GM21447 (cell line): ENCODE data around the gene ENDOG.
A peak's percentile ranks its signal among the peaks of the same experiment; 100 is the strongest.
"Not testable (repeated sequence)": the region's sequence is repeated elsewhere in the genome, so short reads cannot be mapped to it uniquely, and the experiment has no call there.

ENCODE experiments used
- ATAC-seq: cut with Tn5 transposase; IDR thresholded peaks from one replicate; pipeline ENCODE4 v1.9.1; 2021; ENCODE audit not compliant: unreplicated experiment

Gene ENDOG

DNA sequence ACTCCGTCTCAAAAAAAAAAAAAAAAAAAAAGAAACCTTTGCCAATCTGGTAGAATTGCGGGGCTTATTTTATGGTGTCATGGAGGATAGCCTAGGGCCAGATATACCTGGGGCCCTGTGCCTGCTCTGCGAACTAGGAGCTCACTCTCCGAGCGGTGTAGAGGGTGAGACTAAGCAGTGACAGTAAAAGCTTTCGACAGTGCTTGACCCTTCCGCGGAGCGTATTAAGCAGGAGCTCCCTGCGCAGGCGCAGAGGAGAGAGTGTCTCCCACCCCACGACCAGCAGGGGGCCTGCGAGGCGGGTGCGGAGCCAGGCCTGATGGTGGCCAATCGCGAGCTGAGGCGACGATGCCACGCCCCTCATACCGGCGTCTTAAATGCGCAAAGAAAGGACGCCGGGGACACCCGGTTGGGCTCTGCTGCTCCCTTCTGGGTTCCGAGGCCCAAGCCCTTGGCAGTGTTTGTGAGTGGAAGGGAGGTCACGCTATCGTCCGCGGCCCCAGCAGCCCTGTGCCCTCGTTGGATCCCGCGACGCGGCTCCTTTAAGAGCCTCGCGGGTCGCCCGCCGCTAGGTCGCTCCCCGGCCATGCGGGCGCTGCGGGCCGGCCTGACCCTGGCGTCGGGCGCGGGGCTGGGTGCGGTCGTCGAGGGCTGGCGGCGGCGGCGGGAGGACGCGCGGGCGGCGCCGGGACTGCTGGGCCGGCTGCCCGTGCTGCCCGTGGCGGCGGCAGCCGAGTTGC, at the start of gene ENDOG:
TSS of gene ENDOG (plus strand) at position 402 of the 740 bp plus-strand sequence. CDS start at position 587, 185 bp downstream.
- ATAC-seq: peak; percentile 84

GRCh38 chr9:128768606-128769005, 49.7 kb upstream of the ENDOG start:
- ATAC-seq: no peak

DNA sequence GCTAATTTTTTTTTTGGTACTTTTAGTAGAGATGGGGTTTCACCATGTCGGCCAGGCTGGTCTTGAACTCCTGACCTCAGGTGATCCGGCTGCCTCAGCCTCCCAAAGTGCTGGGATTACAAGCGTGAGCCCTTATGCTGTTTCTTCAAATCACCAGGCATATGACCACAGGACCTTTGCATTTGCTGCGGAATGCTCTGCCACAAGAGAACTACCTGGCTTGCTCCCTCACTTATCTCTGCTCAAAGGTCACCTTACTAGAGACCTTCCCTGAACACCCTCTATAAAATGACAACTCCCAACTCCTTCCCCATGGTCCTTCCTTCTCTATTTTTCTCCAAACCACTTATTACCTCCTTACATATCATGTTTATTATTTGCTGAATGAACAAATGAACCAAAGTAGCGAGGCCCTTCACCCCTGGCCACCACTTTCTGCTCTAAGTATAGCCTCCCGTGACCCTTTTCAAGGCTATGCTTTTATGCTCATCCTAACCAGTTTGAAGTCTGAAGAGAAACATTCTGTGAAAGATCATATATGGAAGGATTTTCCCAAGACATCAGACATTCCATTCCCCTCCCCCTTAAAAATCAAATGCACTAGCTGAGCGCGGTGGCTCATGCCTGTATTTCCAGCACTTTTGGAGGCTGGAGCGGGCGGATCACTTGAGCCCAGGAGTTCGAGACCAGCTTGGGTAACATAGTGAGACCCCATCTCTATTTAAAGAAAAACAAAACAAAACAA, 47.8 kb upstream of the ENDOG start:
- no peak for ATAC-seq

- peak; percentile 34 for ATAC-seq
Observed at GRCh38 chr9:128771094-128771721, 47.1 kb upstream of the ENDOG start.

- ATAC-seq: peak; percentile 82
Observed at GRCh38 chr9:128771745-128772519, 46.4 kb upstream of the ENDOG start, which contains the start of gene ZER1. Gene ZER1 (minus strand): TSS chr9:128771927. CDS start chr9:128755565, 16,362 bp downstream.

GRCh38 chr9:128773049-128773448, 45.3 kb upstream of the ENDOG start:
- ATAC-seq: no peak

- no peak for ATAC-seq
Observed at GRCh38 chr9:128774804-128775203, 43.5 kb upstream of the ENDOG start.

DNA sequence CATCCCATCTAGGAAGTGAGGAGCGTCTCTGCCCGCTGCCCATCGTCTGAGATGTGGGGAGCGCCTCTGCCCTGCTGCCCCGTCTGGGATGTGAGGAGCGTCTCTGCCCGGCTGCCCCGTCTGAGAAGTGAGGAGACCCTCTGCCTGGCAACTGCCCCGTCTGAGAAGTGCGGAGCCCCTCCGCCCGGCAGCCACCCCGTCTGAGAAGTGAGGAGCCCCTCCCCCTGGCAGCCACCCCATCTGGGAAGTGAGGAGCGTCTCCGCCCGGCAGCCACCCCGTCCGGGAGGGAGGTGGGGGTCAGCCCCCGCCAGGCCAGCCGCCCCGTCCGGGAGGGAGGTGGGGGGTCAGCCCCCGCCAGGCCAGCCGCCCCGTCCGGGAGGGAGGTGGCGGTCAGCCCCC, 38.2 kb upstream of the ENDOG start:
- not testable (repeated sequence) for ATAC-seq

DNA sequence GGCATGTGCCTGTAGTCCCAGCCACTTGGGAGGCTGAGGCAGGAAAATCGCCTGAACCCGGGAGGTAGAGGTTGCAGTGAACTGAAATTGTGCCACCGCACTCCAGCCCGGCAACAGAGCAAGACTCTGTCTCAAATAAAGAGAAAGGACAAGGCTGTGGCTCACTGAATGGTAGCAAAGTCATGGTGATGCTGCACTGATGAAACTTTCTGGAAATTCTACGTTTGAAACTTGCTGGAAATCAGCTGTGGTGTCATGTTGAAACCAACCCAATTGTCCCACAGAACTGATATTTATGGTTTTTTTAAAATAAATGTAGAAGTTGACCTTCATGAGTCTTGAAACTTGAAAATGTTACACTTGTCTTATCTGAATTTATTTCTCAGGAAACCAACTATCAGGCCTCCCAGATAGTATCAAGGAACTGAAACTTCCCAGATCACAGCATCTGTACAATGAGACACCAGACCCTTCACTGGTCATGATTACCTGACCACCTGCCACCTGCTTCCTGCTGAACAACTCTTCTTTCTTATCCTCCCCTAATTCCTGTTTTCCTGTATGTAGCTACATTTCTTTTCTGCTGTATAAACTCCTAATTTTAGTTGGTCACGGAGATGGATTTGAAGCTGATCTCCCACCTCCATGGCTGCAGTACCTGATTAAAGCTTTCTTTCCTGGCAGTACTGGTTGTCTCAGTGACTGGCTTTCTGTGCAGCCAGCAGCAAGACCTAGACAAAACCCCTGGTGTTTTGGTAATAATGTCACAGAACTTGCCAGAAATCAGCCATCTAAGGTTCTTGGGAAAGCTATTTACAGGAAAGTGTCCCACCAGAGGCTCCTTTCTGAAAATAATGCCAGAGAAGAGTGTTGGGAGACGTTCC, 36.9 kb upstream of the ENDOG start:
- ATAC-seq: no peak

DNA sequence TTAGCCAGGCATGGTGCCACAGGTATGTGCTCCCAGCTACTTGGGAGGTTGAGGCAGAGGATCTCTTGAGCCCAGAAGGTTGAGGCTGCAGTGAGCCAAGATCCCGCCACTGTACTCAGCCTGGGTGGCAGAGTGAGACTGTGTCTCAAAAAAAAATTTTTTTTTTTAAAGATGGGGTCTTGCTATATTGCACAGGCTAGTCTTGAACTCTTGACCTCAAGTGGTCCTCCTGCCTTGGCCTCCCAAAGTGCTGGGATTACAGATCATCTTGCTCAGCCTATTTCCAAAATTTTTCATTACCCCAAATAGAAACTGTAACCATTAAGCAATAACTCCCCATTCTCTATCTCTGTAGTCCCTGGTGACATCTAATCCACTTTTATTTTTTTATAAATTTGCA, 35.6 kb upstream of the ENDOG start:
- no peak for ATAC-seq

DNA sequence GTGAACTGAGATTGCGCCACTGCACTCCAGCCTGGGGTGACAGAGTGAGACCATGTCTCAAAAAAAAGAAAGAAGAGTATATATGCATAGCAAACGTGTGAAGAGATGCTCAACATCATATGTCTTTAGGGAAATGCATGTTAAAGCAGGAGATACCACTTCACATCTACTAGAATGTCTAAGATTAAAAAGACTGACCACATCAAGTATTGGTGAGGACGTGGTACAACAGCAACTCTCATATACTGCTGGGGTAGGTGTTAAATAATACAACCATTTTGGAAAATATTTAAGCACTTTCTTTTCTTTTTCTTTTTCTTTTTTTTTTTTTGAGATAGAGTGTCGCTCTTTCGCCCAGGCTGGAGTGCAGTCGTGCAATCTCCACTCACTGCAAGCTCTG, 32.9 kb upstream of the ENDOG start:
- ATAC-seq: no peak

DNA sequence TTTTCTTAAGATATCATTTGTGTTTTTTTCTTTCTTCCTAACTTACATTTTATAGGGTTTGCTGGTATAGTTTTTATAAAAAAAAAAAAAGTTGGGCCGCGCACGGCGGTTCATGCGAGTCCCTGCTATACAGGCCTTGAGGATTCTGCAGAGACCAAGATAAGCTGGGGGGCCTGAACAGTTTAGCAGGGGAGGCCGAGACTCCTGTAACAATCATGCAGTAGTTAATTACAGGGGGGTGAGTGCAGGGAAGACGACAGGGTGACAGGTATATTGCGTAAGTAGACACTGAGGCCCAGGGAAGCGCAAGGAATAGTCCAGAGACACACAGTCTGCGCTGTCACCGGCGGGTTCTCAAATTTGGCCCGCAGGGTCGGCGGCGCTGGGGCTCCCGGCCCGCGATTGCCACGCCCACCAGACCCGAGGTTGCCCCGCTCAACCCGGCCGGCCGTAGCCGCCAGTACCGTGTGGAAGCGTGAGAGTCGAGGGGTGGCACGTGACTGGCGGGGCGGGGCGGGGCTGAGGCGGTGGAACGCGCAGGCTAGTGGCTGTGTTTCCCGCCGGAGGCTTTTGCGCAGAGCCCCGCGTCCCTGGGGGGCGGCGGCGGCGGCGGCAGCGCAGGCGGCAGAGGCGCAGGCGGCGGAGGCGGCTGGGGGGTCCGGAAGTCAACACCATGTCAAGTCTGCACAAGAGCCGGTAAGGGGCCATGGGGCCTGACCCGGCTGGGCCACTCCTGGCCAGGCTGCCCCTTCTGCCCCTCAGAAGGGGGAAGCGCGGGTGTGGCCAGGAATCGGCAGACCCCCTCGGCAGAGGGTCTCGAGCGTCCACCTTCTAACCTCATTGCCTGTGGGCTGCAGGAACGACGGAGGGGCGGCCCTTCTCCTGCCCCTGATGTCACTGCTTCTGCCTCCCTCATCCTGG, 31.4 kb upstream of the ENDOG start, which contains the start of gene TBC1D13:
TSS of gene TBC1D13 (plus strand) at position 573 of the 921 bp plus-strand sequence. CDS start at position 674, 101 bp downstream.
- ATAC-seq: peak; percentile 78

DNA sequence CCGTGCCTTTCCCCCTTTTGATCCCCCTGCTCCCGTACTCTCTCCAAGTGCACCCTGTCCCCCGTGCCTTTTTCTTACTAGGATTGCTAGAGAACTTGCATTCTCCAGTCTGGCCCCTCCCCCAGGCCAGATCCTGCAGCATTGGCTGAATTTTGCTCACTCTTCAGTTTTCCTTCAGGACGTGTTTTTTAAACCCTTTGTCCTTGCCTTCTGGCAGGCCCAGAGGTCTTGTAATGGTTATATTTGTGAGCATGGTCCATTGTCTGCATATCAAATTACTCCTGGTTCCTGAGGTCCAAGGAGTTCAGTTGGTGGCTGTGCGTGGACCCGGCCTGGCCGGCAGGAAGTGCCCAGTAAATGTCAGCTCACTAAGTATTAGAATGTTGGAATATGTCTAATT, 30.6 kb upstream of the ENDOG start:
- ATAC-seq: no peak

GRCh38 chr9:128788445-128788844, 29.9 kb upstream of the ENDOG start:
- ATAC-seq: no peak

- no peak for ATAC-seq
Observed at GRCh38 chr9:128790536-128790935, 27.8 kb upstream of the ENDOG start.

DNA sequence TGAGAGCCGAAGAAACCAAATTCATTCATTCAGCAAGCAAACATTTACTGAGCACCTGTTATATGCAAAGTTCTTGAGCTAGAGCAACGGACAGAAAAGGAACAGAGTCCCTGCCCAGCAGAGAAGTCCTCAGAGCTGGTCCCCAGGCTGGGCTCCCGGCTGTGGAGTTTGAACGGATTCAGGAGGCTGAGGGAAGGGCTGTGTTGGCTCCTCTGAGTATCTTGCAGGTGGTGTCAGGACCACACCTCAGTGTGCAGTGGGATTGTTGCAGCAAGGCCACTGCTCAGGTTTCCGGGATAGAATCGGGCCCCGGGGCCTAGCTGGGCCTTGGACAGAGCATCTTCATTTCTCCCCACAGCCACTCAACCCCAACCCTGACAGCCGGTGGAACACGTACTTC, 26.2 kb upstream of the ENDOG start:
- no peak for ATAC-seq

GRCh38 chr9:128792978-128793686, 25.2 kb upstream of the ENDOG start:
- ATAC-seq: no peak

GRCh38 chr9:128794961-128795360, 23.3 kb upstream of the ENDOG start:
- not testable (repeated sequence) for ATAC-seq
